SK-N-SH (cell line): ENCODE measurements around the gene AUP1.

Experiments
- CTCF ChIP-seq: fragments of 200-600 bp; sonication (generic); IDR thresholded peaks from 2 replicates; pipeline ENCODE4 v1.6.1; 2017; ENCODE audit warnings: antibody characterized with exemption, mild to moderate bottlenecking, moderate library complexity
- EP300 ChIP-seq, 2 experiments: IDR thresholded peaks; 2 replicates each; pipeline versions ENCODE4 v1.4.0 to v1.6.1; 2012; ENCODE audit warnings: borderline replicate concordance in 1 of 2, low read depth in 1 of 2, low read length in 1 of 2
- EZH2phosphoT487 ChIP-seq: fragments of 200-600 bp; sonication (generic); IDR thresholded peaks from 2 replicates; pipeline ENCODE4 v1.6.1; 2017; ENCODE audit warnings: low read depth, mixed run types, mild to moderate bottlenecking, antibody characterized with exemption, moderate library complexity, borderline replicate concordance
- FOSL2 ChIP-seq: IDR thresholded peaks from 2 replicates; pipeline ENCODE4 v1.4.0; 2012; ENCODE audit warnings: low read depth, mild to moderate bottlenecking, moderate library complexity, borderline replicate concordance
- PBX3 ChIP-seq: IDR thresholded peaks from 2 replicates; pipeline ENCODE4; 2012
- POLR2AphosphoS5 ChIP-seq: IDR thresholded peaks from 2 replicates; pipeline ENCODE4 v1.6.1; 2012; ENCODE audit warnings: low read depth, low read length
- REST ChIP-seq: IDR thresholded peaks from 2 replicates; pipeline ENCODE4 v1.6.1; 2012; ENCODE audit warnings: mild to moderate bottlenecking, low read depth, low read length, moderate library complexity
- SIN3A ChIP-seq: IDR thresholded peaks from 2 replicates; pipeline ENCODE4 v1.6.1; 2012; ENCODE audit warnings: low read depth, mild to moderate bottlenecking, low read length, moderate library complexity, borderline replicate concordance
- USF1 ChIP-seq: IDR thresholded peaks from 2 replicates; pipeline ENCODE4 v1.4.0; 2012; ENCODE audit warnings: low read depth, borderline replicate concordance
- USF2 ChIP-seq: fragments of 150-350 bp; IDR thresholded peaks from 2 replicates; pipeline ENCODE4 v1.6.1; 2017; ENCODE audit warnings: antibody characterized with exemption, low read length, low read depth, borderline replicate concordance
- YY1 ChIP-seq: IDR thresholded peaks from 2 replicates; pipeline ENCODE4 v1.4.0; 2012; ENCODE audit warnings: low read depth, mild to moderate bottlenecking
- ZBTB33 ChIP-seq: IDR thresholded peaks from 2 replicates; pipeline ENCODE4 v1.4.0; 2012; ENCODE audit warnings: low read depth, borderline replicate concordance

- no peak for TF ChIP-seq CTCF
- no peak for TF ChIP-seq USF1
- no peak for TF ChIP-seq PBX3
- no peak for TF ChIP-seq USF2
- TF ChIP-seq ZBTB33: no peak
- TF ChIP-seq POLR2AphosphoS5: no peak
- TF ChIP-seq EP300 (IDR thresholded peaks at IDR 0.05; ENCODE audit: borderline replicate concordance in 1 of 2, low read depth in 1 of 2, low read length in 1 of 2): no peak
- TF ChIP-seq YY1: no peak
- no peak for TF ChIP-seq FOSL2
- no peak for TF ChIP-seq REST
- TF ChIP-seq EZH2phosphoT487: no peak
- TF ChIP-seq SIN3A: no peak
Observed at GRCh38 chr2:74562126-74562775, 32.7 kb upstream of the AUP1 start.
